Measurements from ENCODE around the gene HMGXB4. TPM values are rescaled to one million over a fixed set of nuclear protein-coding genes. Genes with fewer than 3 reads are reported as not detected.

Gene HMGXB4
- total RNA-seq, 1 donor from 2014 or later, result 18.0 TPM

DNA sequence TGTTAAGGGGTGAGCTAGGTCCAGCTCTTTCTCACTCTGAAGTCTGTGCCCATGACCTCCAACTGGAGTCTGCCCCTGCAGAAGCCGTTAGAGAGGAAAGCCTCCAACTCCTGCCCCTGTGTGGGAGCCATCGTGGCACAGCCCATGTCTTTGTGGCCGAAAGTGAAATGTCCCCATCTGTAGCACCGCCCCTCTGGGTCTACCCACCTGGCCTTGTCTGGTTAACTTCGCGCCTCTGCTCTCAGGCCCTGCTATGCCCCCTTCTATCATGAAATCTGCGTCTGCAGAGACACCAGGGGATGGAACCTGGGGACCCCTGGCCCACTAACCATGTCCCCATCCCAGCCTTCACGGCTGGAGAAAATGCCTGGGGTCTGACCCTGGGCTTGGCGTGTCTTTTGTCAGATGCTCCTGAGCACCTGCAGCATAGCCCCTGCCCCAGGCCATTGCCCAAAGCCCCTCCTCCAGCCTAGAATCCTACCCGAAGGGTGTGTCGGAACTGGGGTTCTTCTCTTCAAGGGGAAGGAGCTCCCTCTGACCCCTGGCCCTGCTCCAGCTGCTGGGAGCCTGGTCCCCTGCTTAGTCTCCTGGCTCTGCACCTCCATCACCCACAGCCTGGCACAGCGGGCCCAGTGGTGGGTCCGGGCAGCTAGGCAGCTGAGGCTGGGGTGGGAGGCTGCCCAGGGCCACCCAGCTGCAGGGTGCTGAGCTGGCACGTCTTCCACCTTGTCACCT is 87.8 kb downstream of the HMGXB4 start:
- DNase-seq (ENCODE audit: low spot score), result no peak
- Mint-ChIP-seq H3K9me3 (ENCODE audit: low read depth) (no peaks in the 10 kb centered on the region), H3K4me1 (ENCODE audit: low read depth) (peaks cover 9% of the 10 kb centered on the region), H3K27ac (ENCODE audit: unreplicated experiment) (no peak overlapping the region), H3K27me3 (ENCODE audit: low read depth) (no peaks in the 10 kb centered on the region), H3K4me3 (ENCODE audit: unreplicated experiment) (no peak overlapping the region), H3K36me3 (ENCODE audit: low read depth) (peaks cover 8% of the 10 kb centered on the region)
- TF ChIP-seq, protein P1, sequence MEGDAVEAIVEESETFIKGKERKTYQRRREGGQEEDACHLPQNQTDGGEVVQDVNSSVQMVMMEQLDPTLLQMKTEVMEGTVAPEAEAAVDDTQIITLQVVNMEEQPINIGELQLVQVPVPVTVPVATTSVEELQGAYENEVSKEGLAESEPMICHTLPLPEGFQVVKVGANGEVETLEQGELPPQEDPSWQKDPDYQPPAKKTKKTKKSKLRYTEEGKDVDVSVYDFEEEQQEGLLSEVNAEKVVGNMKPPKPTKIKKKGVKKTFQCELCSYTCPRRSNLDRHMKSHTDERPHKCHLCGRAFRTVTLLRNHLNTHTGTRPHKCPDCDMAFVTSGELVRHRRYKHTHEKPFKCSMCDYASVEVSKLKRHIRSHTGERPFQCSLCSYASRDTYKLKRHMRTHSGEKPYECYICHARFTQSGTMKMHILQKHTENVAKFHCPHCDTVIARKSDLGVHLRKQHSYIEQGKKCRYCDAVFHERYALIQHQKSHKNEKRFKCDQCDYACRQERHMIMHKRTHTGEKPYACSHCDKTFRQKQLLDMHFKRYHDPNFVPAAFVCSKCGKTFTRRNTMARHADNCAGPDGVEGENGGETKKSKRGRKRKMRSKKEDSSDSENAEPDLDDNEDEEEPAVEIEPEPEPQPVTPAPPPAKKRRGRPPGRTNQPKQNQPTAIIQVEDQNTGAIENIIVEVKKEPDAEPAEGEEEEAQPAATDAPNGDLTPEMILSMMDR (IDR thresholded peaks at IDR 0.05), result no peak

Small RNA genes lying within 50 kb of the gene (microRNA-seq; reads per million reads assigned to microRNA genes)
- gene MIR3909 (ENCODE audit: borderline number of aligned reads), result 9.4 reads per million, percentile 21 among the genes with 10 or more reads in this experiment
- gene MIR6069 (ENCODE audit: borderline number of aligned reads), result not detected

Other genes starting within 250 kb of the HMGXB4 start
- gene ISX, start 191.3 kb upstream of the HMGXB4 start, total RNA-seq, result not detected in 3 replicates
- 40.3 to 52.8 TPM (median 47.9 TPM) in 3 replicates for gene TOM1, start 42.4 kb downstream of the HMGXB4 start, total RNA-seq
- 1.9 to 9.4 TPM (median 8.8 TPM) in 3 replicates for gene HMOX1, start 123.6 kb downstream of the HMGXB4 start, total RNA-seq
- gene MCM5, start 142.6 kb downstream of the HMGXB4 start, total RNA-seq, result 13.3 to 49.6 TPM (median 14.4 TPM) in 3 replicates